HepG2 (cell line): ENCODE measurements around the gene TMEM117. TPM values are rescaled to one million over a fixed set of nuclear protein-coding genes. Genes with fewer than 3 reads are reported as not detected.

Source experiments
- CREBL2 ChIP-seq: sonication (generic); formaldehyde crosslinking; IDR thresholded peaks from 2 replicates; pipeline ENCODE4 v1.8.1; 2023; ENCODE audit warnings: missing genetic modification reagents, mild to moderate bottlenecking, borderline replicate concordance
- FIP1L1 ChIP-seq: fragments of 200-400 bp; formaldehyde crosslinking; IDR thresholded peaks from 2 replicates; pipeline ENCODE4 v1.6.1; 2018; ENCODE audit warnings: low read depth, mild to moderate bottlenecking, low read length, moderate library complexity, borderline replicate concordance; ENCODE audit not compliant: insufficient read depth
- FOXO1 ChIP-seq: sonication (generic); formaldehyde crosslinking; IDR thresholded peaks from 2 replicates; pipeline ENCODE4 v1.4.0; 2020; ENCODE audit warnings: missing genetic modification reagents
- HDAC2 ChIP-seq: sonication (generic); formaldehyde crosslinking; IDR thresholded peaks from 2 replicates; pipeline ENCODE4 v1.4.0; 2020; ENCODE audit warnings: missing genetic modification reagents
- HNF4A ChIP-seq: sonication (generic); formaldehyde crosslinking; IDR thresholded peaks from 2 replicates; pipeline ENCODE4 v1.4.0; 2020; ENCODE audit warnings: missing genetic modification reagents
- JUN ChIP-seq: sonication (generic); formaldehyde crosslinking; IDR thresholded peaks from 2 replicates; pipeline ENCODE4 v1.4.0; 2020; ENCODE audit warnings: mild to moderate bottlenecking, missing genetic modification reagents
- KLF11 ChIP-seq: IDR thresholded peaks from 2 replicates; pipeline ENCODE4 v1.6.1; 2016; ENCODE audit warnings: missing compliant biosample characterization
- RBAK ChIP-seq: sonication (generic); formaldehyde crosslinking; IDR thresholded peaks from 2 replicates; pipeline ENCODE4 v1.5.1; 2020; ENCODE audit warnings: mild to moderate bottlenecking, missing genetic modification reagents
- ZBTB20 ChIP-seq: sonication (generic); formaldehyde crosslinking; IDR thresholded peaks from 2 replicates; pipeline ENCODE4 v1.8.1; 2023; ENCODE audit warnings: missing genetic modification reagents, low read depth, mild to moderate bottlenecking, borderline replicate concordance
- ZBTB33 ChIP-seq: sonication (generic); formaldehyde crosslinking; IDR thresholded peaks from 2 replicates; pipeline ENCODE4 v1.4.0; 2020; ENCODE audit warnings: missing genetic modification reagents
- ZEB1 ChIP-seq: IDR thresholded peaks from 2 replicates; pipeline ENCODE4 v1.6.1; 2012; ENCODE audit warnings: mild to moderate bottlenecking, low read depth, inconsistent platforms; ENCODE audit not compliant: insufficient replicate concordance
- ZNF367 ChIP-seq: sonication (generic); formaldehyde crosslinking; IDR thresholded peaks from 2 replicates; pipeline ENCODE4 v1.4.0; 2020; ENCODE audit warnings: missing genetic modification reagents, borderline replicate concordance
- ZNF780A ChIP-seq: sonication (generic); formaldehyde crosslinking; IDR thresholded peaks from 2 replicates; pipeline ENCODE4 v1.8.0; 2022; ENCODE audit warnings: mild to moderate bottlenecking, missing genetic modification reagents, moderate library complexity
- polyA plus RNA-seq, 8 experiments: library from polyadenylated mRNA; depleted of rRNA in 3 of 8; stranded (reverse) in 7 of 8; unstranded in 1 of 8; fragments of >200 nt; fragmentation: Illumina TruSeq in 4 of 8; extraction: Trizol in 4 of 8; gene quantifications; 2 replicates each; pipeline versions ENCODE4 v1.2.1 to v1.2.3, GENCODE V29; 2011 to 2016; ENCODE audit warnings: low read depth in 4 of 8, missing spikeins in 1 of 8, mixed read lengths in 1 of 8; ENCODE audit not compliant: insufficient read depth in 1 of 8
- total RNA-seq, 5 experiments: library from RNA; depleted of rRNA; stranded (reverse); fragments of >200 nt; fragmentation: Illumina TruSeq; extraction: Trizol; gene quantifications; 2 replicates each; pipeline ENCODE4 v1.2.3, GENCODE V29; 2016; ENCODE audit warnings: low read depth in 1 of 5
- TF ChIP-seq, protein P1 (sequence below): sonication (generic); formaldehyde crosslinking; IDR thresholded peaks from 2 replicates; pipeline ENCODE4 v1.4.0; 2020; ENCODE audit warnings: missing genetic modification reagents, borderline replicate concordance
- TF ChIP-seq, protein P2 (sequence below): IDR thresholded peaks from 2 replicates; pipeline ENCODE4 v1.6.1; 2016; ENCODE audit warnings: missing compliant biosample characterization, missing genetic modification reagents, borderline replicate concordance
- TF ChIP-seq, protein P3 (sequence below): sonication (generic); formaldehyde crosslinking; IDR thresholded peaks from 2 replicates; pipeline ENCODE4 v1.4.0; 2020; ENCODE audit warnings: mild to moderate bottlenecking, missing genetic modification reagents, borderline replicate concordance
- TF ChIP-seq, protein P4 (sequence below): sonication (generic); formaldehyde crosslinking; IDR thresholded peaks from 2 replicates; pipeline ENCODE4 v1.9.0; 2021; ENCODE audit warnings: missing genetic modification reagents, mild to moderate bottlenecking, borderline replicate concordance

The TMEM117 gene
- total and polyA plus RNA-seq, 2 of the 13 experiments (the other 11 are each of a cell fraction or from before 2014, with no cell fraction given) = 2.8 to 8.5 TPM

DNA sequence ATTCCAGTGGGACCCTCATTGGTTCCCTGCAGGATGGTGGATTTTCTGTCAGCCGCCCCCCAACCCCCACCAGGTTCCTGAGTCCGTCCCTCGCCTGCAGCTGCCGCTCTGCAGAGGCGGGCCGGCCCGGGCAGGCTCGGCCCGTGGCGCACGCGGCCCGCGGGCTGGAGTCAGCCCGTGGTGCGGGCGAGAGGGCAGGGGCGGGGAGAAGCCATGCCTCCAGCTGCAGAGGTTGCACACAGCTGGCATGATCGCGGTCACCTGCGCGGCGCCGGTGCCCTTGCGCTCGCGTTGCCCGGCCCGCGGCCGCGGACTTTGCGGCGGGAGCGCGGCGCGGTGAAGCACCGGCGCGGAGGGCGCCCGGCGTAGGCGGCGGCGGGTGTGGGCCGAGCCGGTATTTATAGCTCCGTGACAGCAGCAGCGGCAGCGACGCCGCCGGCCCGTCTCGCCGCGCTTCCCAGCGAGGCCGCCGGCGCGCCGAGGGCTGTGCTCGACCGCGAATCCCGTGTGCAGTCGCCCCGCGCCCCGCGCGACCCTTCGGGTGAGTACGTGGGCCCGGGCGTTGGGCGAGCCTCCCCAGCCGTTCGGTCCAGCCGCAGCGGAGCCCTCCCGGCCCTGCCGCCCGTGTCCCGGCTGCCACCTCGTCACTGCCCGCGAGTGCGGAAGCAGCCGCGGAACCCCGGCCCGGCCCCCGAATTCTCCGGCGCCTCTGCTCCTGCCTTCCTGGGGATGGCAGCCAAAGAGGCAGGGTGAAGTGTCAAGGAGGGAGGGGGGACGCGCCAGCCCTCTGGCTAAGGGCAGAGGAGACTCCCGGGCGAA lies at the start of gene TMEM117 (continued):
- TF ChIP-seq, protein P1, sequence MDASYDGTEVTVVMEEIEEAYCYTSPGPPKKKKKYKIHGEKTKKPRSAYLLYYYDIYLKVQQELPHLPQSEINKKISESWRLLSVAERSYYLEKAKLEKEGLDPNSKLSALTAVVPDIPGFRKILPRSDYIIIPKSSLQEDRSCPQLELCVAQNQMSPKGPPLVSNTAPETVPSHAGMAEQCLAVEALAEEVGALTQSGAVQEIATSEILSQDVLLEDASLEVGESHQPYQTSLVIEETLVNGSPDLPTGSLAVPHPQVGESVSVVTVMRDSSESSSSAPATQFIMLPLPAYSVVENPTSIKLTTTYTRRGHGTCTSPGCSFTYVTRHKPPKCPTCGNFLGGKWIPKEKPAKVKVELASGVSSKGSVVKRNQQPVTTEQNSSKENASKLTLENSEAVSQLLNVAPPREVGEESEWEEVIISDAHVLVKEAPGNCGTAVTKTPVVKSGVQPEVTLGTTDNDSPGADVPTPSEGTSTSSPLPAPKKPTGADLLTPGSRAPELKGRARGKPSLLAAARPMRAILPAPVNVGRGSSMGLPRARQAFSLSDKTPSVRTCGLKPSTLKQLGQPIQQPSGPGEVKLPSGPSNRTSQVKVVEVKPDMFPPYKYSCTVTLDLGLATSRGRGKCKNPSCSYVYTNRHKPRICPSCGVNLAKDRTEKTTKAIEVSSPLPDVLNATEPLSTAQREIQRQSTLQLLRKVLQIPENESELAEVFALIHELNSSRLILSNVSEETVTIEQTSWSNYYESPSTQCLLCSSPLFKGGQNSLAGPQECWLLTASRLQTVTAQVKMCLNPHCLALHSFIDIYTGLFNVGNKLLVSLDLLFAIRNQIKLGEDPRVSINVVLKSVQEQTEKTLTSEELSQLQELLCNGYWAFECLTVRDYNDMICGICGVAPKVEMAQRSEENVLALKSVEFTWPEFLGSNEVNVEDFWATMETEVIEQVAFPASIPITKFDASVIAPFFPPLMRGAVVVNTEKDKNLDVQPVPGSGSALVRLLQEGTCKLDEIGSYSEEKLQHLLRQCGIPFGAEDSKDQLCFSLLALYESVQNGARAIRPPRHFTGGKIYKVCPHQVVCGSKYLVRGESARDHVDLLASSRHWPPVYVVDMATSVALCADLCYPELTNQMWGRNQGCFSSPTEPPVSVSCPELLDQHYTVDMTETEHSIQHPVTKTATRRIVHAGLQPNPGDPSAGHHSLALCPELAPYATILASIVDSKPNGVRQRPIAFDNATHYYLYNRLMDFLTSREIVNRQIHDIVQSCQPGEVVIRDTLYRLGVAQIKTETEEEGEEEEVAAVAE = no peak
- TF ChIP-seq ZNF780A (CRISPR knock-in tag) (no peak), ZBTB33 (no peak), ZEB1 (no peak), FIP1L1 (no peak), CREBL2 (CRISPR knock-in tag) (no peak), JUN (CRISPR knock-in tag) (no peak; the same call in 1 of the 2 replicates), ZBTB20 (CRISPR knock-in tag) (no peak), HNF4A (no peak), ZNF367 (CRISPR knock-in tag) (no peak), KLF11 (CRISPR knock-in tag) (no peak), RBAK (CRISPR knock-in tag) (no peak), HDAC2 (CRISPR knock-in tag) (no peak), FOXO1 (CRISPR knock-in tag) (no peak)
- TF ChIP-seq, protein P2, sequence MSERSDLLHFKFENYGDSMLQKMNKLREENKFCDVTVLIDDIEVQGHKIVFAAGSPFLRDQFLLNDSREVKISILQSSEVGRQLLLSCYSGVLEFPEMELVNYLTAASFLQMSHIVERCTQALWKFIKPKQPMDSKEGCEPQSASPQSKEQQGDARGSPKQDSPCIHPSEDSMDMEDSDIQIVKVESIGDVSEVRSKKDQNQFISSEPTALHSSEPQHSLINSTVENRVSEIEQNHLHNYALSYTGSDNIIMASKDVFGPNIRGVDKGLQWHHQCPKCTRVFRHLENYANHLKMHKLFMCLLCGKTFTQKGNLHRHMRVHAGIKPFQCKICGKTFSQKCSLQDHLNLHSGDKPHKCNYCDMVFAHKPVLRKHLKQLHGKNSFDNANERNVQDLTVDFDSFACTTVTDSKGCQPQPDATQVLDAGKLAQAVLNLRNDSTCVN (CRISPR knock-in tag) = no peak
- TF ChIP-seq, protein P3, sequence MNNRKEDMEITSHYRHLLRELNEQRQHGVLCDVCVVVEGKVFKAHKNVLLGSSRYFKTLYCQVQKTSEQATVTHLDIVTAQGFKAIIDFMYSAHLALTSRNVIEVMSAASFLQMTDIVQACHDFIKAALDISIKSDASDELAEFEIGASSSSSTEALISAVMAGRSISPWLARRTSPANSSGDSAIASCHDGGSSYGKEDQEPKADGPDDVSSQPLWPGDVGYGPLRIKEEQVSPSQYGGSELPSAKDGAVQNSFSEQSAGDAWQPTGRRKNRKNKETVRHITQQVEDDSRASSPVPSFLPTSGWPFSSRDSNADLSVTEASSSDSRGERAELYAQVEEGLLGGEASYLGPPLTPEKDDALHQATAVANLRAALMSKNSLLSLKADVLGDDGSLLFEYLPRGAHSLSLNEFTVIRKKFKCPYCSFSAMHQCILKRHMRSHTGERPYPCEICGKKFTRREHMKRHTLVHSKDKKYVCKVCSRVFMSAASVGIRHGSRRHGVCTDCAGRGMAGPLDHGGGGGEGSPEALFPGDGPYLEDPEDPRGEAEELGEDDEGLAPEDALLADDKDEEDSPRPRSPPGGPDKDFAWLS (CRISPR knock-in tag) = no peak
- TF ChIP-seq, protein P4, sequence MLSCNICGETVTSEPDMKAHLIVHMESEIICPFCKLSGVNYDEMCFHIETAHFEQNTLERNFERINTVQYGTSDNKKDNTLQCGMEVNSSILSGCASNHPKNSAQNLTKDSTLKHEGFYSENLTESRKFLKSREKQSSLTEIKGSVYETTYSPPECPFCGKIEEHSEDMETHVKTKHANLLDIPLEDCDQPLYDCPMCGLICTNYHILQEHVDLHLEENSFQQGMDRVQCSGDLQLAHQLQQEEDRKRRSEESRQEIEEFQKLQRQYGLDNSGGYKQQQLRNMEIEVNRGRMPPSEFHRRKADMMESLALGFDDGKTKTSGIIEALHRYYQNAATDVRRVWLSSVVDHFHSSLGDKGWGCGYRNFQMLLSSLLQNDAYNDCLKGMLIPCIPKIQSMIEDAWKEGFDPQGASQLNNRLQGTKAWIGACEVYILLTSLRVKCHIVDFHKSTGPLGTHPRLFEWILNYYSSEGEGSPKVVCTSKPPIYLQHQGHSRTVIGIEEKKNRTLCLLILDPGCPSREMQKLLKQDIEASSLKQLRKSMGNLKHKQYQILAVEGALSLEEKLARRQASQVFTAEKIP (CRISPR knock-in tag) = no peak
